Measurements from ENCODE around the gene TENM3.

The TENM3 gene

DNA sequence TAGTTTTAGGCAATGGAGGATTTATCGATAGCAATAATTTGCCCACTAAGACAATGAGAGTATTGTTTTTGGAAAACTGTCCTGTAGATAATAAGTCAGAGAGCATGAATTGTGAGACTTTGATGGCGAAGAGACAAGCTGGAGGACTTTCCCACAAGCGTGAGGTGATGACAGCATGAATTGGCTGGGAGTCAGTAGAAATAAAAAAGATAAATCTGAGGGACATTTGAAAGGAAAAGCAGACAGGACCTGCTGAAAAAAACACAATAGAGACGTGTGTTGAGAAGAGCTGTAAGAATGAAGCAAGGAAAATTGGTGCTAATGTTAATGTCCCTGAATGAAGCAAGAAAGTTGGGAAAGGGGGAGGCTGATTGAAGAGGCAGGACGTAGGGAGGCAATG is 440.5 kb downstream of the TENM3 start:
- TF ChIP-seq, protein P1, sequence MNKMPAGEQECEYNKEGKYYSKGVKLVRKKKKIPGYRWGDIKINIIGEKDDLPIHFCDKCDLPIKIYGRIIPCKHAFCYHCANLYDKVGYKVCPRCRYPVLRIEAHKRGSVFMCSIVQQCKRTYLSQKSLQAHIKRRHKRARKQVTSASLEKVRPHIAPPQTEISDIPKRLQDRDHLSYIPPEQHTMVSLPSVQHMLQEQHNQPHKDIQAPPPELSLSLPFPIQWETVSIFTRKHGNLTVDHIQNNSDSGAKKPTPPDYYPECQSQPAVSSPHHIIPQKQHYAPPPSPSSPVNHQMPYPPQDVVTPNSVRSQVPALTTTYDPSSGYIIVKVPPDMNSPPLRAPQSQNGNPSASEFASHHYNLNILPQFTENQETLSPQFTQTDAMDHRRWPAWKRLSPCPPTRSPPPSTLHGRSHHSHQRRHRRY (tag by site-specific recombination; IDR thresholded peaks at IDR 0.05): no peak
- TF ChIP-seq ZNF335 (tag by site-specific recombination; conservative IDR thresholded peaks at IDR 0.05): no peak
- TF ChIP-seq, protein P2, sequence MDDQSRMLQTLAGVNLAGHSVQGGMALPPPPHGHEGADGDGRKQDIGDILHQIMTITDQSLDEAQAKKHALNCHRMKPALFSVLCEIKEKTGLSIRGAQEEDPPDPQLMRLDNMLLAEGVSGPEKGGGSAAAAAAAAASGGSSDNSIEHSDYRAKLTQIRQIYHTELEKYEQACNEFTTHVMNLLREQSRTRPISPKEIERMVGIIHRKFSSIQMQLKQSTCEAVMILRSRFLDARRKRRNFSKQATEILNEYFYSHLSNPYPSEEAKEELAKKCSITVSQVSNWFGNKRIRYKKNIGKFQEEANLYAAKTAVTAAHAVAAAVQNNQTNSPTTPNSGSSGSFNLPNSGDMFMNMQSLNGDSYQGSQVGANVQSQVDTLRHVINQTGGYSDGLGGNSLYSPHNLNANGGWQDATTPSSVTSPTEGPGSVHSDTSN (CRISPR knock-in tag; IDR thresholded peaks at IDR 0.05): no peak
- TF ChIP-seq ZBTB1 (tag by site-specific recombination; IDR thresholded peaks at IDR 0.05): no peak
- TF ChIP-seq ZNF114 (tag by site-specific recombination; IDR thresholded peaks at IDR 0.05): no peak
- TF ChIP-seq ZNF560 (tag by site-specific recombination; IDR thresholded peaks at IDR 0.05; ENCODE audit: borderline replicate concordance): no peak
- no peak for TF ChIP-seq ZNF707 (tag by site-specific recombination; IDR thresholded peaks at IDR 0.05)
- no peak for TF ChIP-seq ZNF785 (tag by site-specific recombination; IDR thresholded peaks at IDR 0.05)
- no peak for TF ChIP-seq MEIS1 (CRISPR knock-in tag; IDR thresholded peaks at IDR 0.05; ENCODE audit: borderline replicate concordance)
- H3K27ac ChIP-seq (ENCODE audit: extremely low read depth, low read depth, low read length): no peak overlapping the region
- POLR2A ChIA-PET: no interaction called here
- peaks cover 0 to 22% of the 10 kb centered on the region in 2 experiments; a peak in 1 of 3 replicates for H3K36me3 ChIP-seq (ENCODE audit: control insufficient read depth in 2 of 2, insufficient read depth in 1 of 2, low read length in 2 of 2)
- CTCF ChIA-PET: interaction anchor here (0.7 kb wide), 1 partner anchor 28 kb away, joined by 6 read pairs; no protein-coding TSS in a partner anchor
- no peaks in the 10 kb centered on the region for H3K9me3 ChIP-seq (ENCODE audit: control insufficient read depth, insufficient read depth, low read depth, low read length)
- H3K4me3 ChIP-seq (ENCODE audit: low read depth, low read length): no peak overlapping the region
- H3K4me1 ChIP-seq (ENCODE audit: control insufficient read depth, insufficient read depth, low read length): no peaks in the 10 kb centered on the region

DNA sequence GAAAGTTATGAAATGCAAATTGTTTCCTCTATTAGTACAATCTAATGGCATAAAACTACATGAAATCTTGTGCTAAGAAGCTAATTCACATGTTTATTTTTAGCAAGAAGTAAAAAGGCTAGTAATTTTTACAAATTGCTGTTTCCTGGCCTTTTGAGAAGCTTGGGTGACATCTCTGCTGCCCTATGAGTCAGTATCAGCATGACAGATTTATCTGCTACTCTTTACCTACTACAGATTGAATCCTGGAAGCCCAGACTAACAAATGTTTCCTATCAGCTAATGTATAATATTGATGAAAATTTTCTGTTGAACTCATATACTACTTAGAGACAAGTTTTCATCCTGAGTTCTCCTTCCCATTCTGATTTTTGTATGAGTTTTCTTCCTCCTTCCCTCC is 441.6 kb downstream of the TENM3 start:
- ChIA-PET POLR2A (no interaction called here), CTCF (interaction anchor here (0.6 kb wide), 1 partner anchor 367 kb away, joined by 3 read pairs; no protein-coding TSS in a partner anchor)
- Histone ChIP-seq H3K9me3 (ENCODE audit: control insufficient read depth, insufficient read depth, low read depth, low read length) (no peaks in the 10 kb centered on the region), H3K27ac (ENCODE audit: extremely low read depth, low read depth, low read length) (no peak overlapping the region), H3K36me3 (ENCODE audit: control insufficient read depth in 2 of 2, insufficient read depth in 1 of 2, low read length in 2 of 2) (peaks cover 0 to 29% of the 10 kb centered on the region in 2 experiments; a peak in 1 of 3 replicates), H3K4me3 (ENCODE audit: low read depth, low read length) (no peak overlapping the region), H3K4me1 (ENCODE audit: control insufficient read depth, insufficient read depth, low read length) (no peaks in the 10 kb centered on the region)
- TF ChIP-seq, protein P3, sequence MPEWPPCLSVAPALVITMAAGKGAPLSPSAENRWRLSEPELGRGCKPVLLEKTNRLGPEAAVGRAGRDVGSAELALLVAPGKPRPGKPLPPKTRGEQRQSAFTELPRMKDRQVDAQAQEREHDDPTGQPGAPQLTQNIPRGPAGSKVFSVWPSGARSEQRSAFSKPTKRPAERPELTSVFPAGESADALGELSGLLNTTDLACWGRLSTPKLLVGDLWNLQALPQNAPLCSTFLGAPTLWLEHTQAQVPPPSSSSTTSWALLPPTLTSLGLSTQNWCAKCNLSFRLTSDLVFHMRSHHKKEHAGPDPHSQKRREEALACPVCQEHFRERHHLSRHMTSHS (tag by site-specific recombination; IDR thresholded peaks at IDR 0.05): no peak
- TF ChIP-seq, protein P4, sequence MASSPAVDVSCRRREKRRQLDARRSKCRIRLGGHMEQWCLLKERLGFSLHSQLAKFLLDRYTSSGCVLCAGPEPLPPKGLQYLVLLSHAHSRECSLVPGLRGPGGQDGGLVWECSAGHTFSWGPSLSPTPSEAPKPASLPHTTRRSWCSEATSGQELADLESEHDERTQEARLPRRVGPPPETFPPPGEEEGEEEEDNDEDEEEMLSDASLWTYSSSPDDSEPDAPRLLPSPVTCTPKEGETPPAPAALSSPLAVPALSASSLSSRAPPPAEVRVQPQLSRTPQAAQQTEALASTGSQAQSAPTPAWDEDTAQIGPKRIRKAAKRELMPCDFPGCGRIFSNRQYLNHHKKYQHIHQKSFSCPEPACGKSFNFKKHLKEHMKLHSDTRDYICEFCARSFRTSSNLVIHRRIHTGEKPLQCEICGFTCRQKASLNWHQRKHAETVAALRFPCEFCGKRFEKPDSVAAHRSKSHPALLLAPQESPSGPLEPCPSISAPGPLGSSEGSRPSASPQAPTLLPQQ (tag by site-specific recombination; IDR thresholded peaks at IDR 0.05): no peak
- TF ChIP-seq ZXDB (tag by site-specific recombination; IDR thresholded peaks at IDR 0.05) (no peak), ZNF157 (tag by site-specific recombination; IDR thresholded peaks at IDR 0.05) (no peak), ZNF184 (tag by site-specific recombination; IDR thresholded peaks at IDR 0.05) (no peak), KLF7 (tag by site-specific recombination; IDR thresholded peaks at IDR 0.05; ENCODE audit: borderline replicate concordance) (no peak), ZNF19 (tag by site-specific recombination; IDR thresholded peaks at IDR 0.05; ENCODE audit: low read depth) (no peak), KLF1 (tag by site-specific recombination; IDR thresholded peaks at IDR 0.05) (no peak), KLF8 (tag by site-specific recombination; IDR thresholded peaks at IDR 0.05) (no peak), SCRT2 (tag by site-specific recombination; IDR thresholded peaks at IDR 0.05) (no peak)

DNA sequence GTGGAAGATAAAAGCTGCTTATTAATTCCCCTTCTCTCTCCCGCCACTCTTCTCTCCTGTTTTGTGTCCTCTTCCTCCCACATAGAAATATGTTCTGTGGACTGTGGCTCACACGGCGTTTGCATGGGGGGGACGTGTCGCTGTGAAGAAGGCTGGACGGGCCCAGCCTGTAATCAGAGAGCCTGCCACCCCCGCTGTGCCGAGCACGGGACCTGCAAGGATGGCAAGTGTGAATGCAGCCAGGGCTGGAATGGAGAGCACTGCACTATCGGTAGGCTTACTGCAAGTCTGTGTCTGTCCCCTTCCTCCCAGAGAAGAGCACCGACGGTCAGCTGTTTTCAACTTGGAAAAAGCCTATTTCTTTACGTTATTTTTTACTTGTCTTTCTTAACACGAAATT is 444.9 kb downstream of the TENM3 start:
- H3K27ac ChIP-seq (ENCODE audit: extremely low read depth, low read depth, low read length): no peak overlapping the region
- CTCF ChIA-PET: no interaction called here
- H3K36me3 ChIP-seq (ENCODE audit: control insufficient read depth in 2 of 2, insufficient read depth in 1 of 2, low read length in 2 of 2): peaks cover 0 to 22% of the 10 kb centered on the region in 2 experiments; a peak in 1 of 3 replicates
- POLR2A ChIA-PET: no interaction called here
- H3K9me3 ChIP-seq (ENCODE audit: control insufficient read depth, insufficient read depth, low read depth, low read length): no peaks in the 10 kb centered on the region
- no peaks in the 10 kb centered on the region for H3K4me1 ChIP-seq (ENCODE audit: control insufficient read depth, insufficient read depth, low read length)
- H3K4me3 ChIP-seq (ENCODE audit: low read depth, low read length): no peak overlapping the region
- TF ChIP-seq KLF9 (tag by site-specific recombination; IDR thresholded peaks at IDR 0.05; ENCODE audit: low read depth) (no peak), ZNF610 (tag by site-specific recombination; IDR thresholded peaks at IDR 0.05; ENCODE audit: borderline replicate concordance) (no peak), ZNF112 (tag by site-specific recombination; IDR thresholded peaks at IDR 0.05) (no peak), REPIN1 (tag by site-specific recombination; IDR thresholded peaks at IDR 0.05; ENCODE audit: low read depth) (no peak)
- TF ChIP-seq, protein P5, sequence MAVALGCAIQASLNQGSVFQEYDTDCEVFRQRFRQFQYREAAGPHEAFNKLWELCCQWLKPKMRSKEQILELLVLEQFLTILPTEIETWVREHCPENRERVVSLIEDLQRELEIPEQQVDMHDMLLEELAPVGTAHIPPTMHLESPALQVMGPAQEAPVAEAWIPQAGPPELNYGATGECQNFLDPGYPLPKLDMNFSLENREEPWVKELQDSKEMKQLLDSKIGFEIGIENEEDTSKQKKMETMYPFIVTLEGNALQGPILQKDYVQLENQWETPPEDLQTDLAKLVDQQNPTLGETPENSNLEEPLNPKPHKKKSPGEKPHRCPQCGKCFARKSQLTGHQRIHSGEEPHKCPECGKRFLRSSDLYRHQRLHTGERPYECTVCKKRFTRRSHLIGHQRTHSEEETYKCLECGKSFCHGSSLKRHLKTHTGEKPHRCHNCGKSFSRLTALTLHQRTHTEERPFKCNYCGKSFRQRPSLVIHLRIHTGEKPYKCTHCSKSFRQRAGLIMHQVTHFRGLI (tag by site-specific recombination; IDR thresholded peaks at IDR 0.05): no peak
- TF ChIP-seq, protein P6, sequence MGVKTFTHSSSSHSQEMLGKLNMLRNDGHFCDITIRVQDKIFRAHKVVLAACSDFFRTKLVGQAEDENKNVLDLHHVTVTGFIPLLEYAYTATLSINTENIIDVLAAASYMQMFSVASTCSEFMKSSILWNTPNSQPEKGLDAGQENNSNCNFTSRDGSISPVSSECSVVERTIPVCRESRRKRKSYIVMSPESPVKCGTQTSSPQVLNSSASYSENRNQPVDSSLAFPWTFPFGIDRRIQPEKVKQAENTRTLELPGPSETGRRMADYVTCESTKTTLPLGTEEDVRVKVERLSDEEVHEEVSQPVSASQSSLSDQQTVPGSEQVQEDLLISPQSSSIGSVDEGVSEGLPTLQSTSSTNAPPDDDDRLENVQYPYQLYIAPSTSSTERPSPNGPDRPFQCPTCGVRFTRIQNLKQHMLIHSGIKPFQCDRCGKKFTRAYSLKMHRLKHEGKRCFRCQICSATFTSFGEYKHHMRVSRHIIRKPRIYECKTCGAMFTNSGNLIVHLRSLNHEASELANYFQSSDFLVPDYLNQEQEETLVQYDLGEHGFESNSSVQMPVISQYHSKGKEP (tag by site-specific recombination; IDR thresholded peaks at IDR 0.05): no peak
